ENCODE data around the gene SPC24.
"Not testable (repeated sequence)": the region's sequence is repeated elsewhere in the genome, so short reads cannot be mapped to it uniquely, and the experiment has no call there.

Gene SPC24

DNA sequence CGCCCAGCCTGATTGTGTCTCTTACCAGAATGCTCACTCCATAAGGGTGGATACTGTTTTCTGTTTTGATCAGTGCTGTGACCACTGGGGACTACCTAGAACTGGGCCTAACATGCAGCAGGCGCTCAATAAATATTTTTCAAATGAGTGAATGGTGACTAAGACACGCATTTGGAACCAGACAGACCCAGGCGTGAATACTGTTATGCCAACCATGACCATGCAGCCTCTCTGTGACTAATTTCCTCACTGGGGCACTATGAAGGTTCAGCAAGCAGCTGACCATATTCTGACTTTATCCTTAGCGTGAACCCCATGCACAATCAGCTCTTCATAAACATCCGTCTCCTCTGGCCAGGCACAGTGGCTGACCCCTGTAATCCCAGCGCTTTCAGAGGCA is 13.0 kb upstream of the SPC24 start:
- H3K27ac Mint-ChIP-seq (ENCODE audit: low read depth), result no peak overlapping the region
- no peak overlapping the region for H3K4me3 Mint-ChIP-seq
- no peaks in the 10 kb centered on the region for H3K4me1 Mint-ChIP-seq
- DNase-seq (ENCODE audit: low spot score in 2 of 2), result no peak
- no peaks in the 10 kb centered on the region for H3K9me3 Mint-ChIP-seq
- H3K36me3 Mint-ChIP-seq (ENCODE audit: insufficient read depth), result no peaks in the 10 kb centered on the region
- peaks cover 8% of the 10 kb centered on the region for H3K27me3 Mint-ChIP-seq
- ATAC-seq (replicated peaks; ENCODE audit: extremely low read depth, poor library complexity, severe bottlenecking), result no peak

DNA sequence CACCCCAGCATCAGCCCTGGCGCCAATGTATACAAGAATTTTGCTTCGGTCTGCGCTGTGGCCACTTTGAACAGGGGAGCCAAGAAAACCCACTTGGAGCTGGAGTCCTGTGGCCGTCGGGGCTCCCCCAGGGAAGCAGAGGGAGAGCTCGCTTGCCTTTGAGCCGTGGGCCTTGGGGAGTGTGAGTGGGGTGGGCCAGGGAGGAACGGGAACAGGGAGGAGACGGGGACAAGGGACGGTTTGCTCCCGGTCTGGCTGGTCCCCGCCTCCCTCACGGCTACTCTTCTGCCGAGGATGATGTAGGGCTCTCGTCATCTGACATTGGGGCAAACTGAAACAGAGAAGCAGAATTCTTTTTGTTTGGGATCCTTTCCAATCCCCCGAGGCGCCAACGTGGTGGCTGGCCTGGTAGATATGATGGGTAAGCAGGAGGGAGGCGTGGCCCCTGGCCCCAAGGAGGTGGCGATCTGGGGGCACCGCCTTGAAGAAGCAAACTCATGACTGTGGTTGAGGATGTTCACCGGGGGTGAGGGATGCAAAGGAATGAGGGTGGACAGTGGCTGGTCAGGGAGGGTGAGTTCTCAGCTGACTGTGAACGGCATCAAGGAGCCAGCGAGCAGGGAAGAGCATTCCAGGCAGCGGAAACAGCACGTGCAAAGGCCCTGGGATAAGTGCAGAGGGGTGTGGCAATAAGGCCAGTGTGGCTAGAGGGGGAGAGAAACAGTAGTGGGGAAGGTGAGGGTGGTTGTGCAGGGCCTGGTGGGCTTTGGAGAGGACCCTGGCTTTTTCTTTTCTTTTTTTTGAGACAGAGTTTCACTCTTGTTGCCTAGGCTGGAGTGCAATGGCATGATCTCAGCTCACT is 10.9 kb upstream of the SPC24 start:
- Mint-ChIP-seq H3K36me3 (ENCODE audit: insufficient read depth) (no peaks in the 10 kb centered on the region), H3K27ac (ENCODE audit: low read depth) (no peak overlapping the region), H3K9me3 (no peaks in the 10 kb centered on the region), H3K4me1 (no peaks in the 10 kb centered on the region), H3K27me3 (peaks cover 8% of the 10 kb centered on the region), H3K4me3 (no peak overlapping the region)
- no peak for DNase-seq (ENCODE audit: low spot score in 2 of 2)
- ATAC-seq (replicated peaks; ENCODE audit: extremely low read depth, poor library complexity, severe bottlenecking), result no peak

DNA sequence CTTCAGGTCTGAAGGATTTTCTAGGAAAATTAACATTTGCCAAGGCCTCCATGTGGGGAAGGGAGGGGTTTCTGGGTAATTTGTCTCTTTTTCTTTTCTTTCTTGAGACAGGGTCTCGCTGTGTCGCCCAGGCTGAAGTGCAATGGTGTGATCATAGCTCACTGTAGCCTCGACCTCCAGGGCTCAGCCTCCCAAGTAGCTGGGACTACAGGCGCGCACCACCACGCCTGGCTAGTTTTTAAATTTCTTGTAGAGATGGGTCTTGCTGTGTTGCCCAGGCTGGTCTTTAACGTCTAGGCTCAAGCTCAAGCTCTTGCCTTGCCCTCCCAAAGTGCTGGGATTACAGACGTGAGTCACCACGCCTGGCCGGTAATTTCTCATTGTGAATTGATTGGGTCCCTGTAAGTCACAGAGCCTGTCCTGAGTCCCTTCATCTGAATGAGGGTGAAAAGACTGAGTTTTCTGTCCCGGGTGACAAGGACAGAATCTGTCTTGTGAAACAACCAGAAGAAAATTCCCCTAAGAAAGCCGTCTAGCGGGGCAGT is 10.0 kb upstream of the SPC24 start:
- Mint-ChIP-seq H3K36me3 (ENCODE audit: insufficient read depth) (no peaks in the 10 kb centered on the region), H3K4me3 (no peak overlapping the region), H3K27ac (ENCODE audit: low read depth) (no peak overlapping the region), H3K9me3 (no peaks in the 10 kb centered on the region), H3K27me3 (peaks cover 8% of the 10 kb centered on the region), H3K4me1 (no peaks in the 10 kb centered on the region)
- ATAC-seq (replicated peaks; ENCODE audit: extremely low read depth, poor library complexity, severe bottlenecking), result no peak
- DNase-seq (ENCODE audit: low spot score in 2 of 2), result no peak

DNA sequence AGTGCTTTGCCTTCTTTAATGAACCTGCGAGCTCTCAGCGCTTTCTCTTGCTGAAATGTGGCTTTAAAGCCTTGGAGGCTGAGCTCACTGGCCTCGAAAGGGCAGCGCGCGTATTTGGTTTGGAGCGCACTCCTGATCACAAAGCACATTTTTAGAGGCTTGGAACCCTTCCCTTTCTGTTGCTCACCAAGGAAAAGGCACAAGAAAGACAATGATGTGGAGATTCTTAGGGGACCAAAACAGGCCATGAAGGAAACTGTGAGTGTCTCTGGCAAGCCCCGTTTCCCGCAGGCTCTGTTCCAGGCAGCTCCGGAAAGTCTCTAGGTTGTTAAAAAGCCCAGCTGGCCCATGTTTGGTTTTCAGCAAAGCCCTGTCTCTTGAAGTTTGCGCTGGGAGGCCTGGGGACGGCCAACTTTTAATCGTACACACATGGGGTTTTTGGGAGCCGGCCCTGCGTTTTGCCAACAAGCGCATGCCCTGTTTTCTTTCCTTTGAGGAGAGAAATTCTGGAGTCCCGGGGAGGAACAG is 9.4 kb upstream of the SPC24 start:
- H3K4me1 Mint-ChIP-seq, result no peaks in the 10 kb centered on the region
- H3K27ac Mint-ChIP-seq (ENCODE audit: low read depth), result no peak overlapping the region
- no peaks in the 10 kb centered on the region for H3K36me3 Mint-ChIP-seq (ENCODE audit: insufficient read depth)
- no peak for DNase-seq (ENCODE audit: low spot score in 2 of 2)
- H3K9me3 Mint-ChIP-seq, result no peaks in the 10 kb centered on the region
- no peak overlapping the region for H3K4me3 Mint-ChIP-seq
- H3K27me3 Mint-ChIP-seq, result peaks cover 8% of the 10 kb centered on the region
- ATAC-seq (replicated peaks; ENCODE audit: extremely low read depth, poor library complexity, severe bottlenecking), result no peak

DNA sequence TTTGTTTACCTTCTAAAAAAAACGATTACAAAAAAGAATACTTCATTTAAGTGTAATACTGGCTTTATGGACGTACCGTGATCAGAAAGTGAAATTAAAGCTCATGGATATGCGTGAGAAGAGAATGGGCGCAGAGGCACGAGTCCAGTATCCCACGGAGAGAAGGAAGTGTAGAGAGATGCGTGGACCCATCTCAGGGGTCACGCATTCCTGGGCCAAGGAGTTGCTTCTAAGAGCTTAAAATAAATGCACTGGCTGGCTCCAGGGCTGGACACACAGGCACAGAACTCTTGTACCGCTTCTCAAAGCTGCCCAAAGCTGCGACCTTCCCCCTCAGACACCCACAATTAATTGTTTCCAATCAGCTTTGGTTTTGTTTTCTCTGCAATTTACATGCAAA is 8.7 kb upstream of the SPC24 start:
- Mint-ChIP-seq H3K27ac (ENCODE audit: low read depth) (no peak overlapping the region), H3K27me3 (peaks cover 8% of the 10 kb centered on the region), H3K4me3 (no peak overlapping the region), H3K9me3 (no peaks in the 10 kb centered on the region), H3K4me1 (no peaks in the 10 kb centered on the region), H3K36me3 (ENCODE audit: insufficient read depth) (no peaks in the 10 kb centered on the region)
- ATAC-seq (replicated peaks; ENCODE audit: extremely low read depth, poor library complexity, severe bottlenecking) (no peak), DNase-seq (ENCODE audit: low spot score in 2 of 2) (no peak)

DNA sequence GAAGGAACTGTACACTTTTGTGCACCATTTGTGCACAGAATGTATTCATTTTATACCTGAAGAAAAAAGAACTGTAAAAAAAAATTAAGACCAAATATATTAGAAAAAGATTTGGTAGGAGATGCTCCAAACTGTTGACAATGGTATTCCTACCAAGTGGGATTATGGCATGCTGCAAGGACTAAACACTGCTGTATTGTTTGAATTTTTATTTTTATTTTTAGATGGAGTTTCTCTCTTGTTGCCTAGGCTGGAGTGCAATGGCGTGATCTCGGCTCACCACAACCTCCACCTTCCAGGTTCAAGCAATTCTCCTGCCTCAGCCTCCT is 4.8 kb upstream of the SPC24 start:
- not testable (repeated sequence) for H3K27me3 Mint-ChIP-seq; DNase-seq (ENCODE audit: low spot score in 2 of 2); H3K4me3 Mint-ChIP-seq; H3K4me1 Mint-ChIP-seq; H3K27ac Mint-ChIP-seq (ENCODE audit: low read depth); H3K9me3 Mint-ChIP-seq; H3K36me3 Mint-ChIP-seq (ENCODE audit: insufficient read depth); ATAC-seq (replicated peaks; ENCODE audit: extremely low read depth, poor library complexity, severe bottlenecking)

DNA sequence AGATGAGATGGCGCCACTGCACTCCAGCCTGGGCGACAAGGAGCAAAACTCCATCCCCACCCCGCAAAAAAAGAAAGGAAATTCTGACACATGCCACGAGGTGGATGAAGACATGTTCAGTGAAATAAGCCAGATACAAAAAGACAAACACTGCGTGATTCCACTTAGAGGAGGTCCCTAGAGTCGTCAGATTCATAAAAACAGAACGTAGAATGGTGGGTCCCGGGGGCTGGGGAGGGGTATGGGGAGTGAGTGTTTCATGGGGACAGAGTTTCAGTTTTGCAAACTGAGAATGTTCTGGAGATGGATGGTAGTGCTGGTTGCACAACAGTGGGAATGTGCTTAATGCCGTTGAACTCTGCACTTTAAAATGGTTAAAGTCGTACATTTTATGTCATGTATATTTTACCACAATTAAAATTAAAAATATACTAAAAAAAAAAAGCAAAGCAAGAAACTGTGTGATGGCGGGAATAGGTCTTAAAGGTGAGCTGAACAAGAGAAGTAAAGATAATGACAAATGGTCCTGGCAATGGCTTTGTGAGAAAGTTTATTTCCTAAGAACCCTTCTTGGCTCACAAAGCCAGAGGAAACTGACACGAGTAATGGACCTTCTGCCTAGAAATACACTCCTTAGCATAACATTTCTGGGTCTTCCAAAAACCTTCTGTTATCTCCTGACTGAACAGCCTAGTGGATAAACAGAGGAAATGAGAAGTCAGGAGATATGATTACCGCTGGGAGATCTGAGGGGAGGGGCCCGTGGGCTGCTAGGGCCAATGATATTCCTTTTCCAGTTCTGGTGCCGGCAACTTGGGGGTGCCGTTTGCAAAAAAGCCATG is 4.2 kb upstream of the SPC24 start:
- ATAC-seq (replicated peaks; ENCODE audit: extremely low read depth, poor library complexity, severe bottlenecking), result no peak
- Mint-ChIP-seq H3K4me1 (peaks cover 7% of the 10 kb centered on the region), H3K36me3 (ENCODE audit: insufficient read depth) (peaks cover 4% of the 10 kb centered on the region), H3K9me3 (no peaks in the 10 kb centered on the region), H3K4me3 (no peak overlapping the region), H3K27ac (ENCODE audit: low read depth) (no peak overlapping the region), H3K27me3 (no peaks in the 10 kb centered on the region)
- no peak for DNase-seq (ENCODE audit: low spot score in 2 of 2)

DNA sequence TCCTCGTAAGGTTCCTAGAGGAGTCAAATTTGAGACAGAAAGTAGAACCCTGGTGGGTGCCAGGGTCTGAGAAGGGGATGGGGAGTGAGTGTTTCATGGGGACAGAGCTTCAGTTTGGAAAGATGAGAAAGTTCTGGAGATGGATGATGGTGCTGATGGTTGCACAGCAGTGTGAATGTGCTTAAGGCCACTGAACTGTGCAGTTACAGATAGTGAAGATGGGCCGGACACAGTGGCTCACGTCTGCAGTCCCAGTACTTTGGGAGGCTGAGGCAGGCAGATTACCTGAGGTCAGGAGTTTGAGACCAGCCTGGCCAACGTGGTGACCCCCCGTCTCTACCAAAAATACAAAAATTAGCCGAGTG is 917 bp downstream of the SPC24 start:
- no peaks in the 10 kb centered on the region for H3K9me3 Mint-ChIP-seq
- DNase-seq (ENCODE audit: low spot score in 2 of 2) (no peak), ATAC-seq (replicated peaks; ENCODE audit: extremely low read depth, poor library complexity, severe bottlenecking) (no peak)
- H3K27me3 Mint-ChIP-seq, result no peaks in the 10 kb centered on the region
- peaks cover 5% of the 10 kb centered on the region for H3K36me3 Mint-ChIP-seq (ENCODE audit: insufficient read depth)
- peak overlapping the region; percentile 71 for H3K4me3 Mint-ChIP-seq
- peak overlapping the region; percentile 67 for H3K27ac Mint-ChIP-seq (ENCODE audit: low read depth)
- H3K4me1 Mint-ChIP-seq, result peaks cover 14% of the 10 kb centered on the region

DNA sequence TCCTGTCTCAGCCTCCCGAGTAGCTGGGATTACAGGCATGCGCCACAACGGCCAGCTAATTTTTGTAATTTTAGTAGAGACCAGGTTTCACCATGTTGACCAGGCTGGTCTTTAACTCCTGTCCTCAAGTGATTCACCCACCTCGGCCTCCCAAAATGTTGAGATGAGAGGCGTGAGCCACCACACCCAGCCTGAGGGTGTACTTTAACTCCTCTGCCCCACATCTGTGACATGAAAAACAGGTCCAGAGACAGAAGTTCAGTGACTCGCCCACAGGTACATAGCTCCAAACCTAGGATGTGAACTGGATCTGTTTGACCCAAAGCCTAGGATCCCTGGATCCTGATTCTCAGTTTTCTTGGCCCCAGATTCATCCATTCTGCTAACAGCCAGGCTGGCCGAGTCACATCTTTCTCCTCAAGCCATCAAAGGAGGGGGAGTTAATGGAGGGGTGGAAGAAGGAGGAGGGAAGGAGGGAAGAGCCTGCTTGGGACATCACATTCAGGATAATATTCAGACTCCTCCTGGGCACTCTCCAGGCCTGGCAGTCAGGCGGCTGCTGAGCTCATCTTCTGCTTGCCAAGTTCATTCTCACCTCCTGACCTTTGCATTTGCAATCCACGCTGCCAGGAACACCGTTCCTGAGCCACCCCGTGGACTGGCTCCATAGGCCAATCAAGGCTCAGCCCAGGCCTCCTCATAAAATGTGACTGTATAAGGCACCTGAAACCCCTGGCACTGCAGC is 3.1 kb downstream of the SPC24 start:
- H3K4me3 Mint-ChIP-seq, result no peak overlapping the region
- H3K9me3 Mint-ChIP-seq, result no peaks in the 10 kb centered on the region
- no peaks in the 10 kb centered on the region for H3K27me3 Mint-ChIP-seq
- no peak for ATAC-seq (replicated peaks; ENCODE audit: extremely low read depth, poor library complexity, severe bottlenecking)
- peaks cover 14% of the 10 kb centered on the region for H3K4me1 Mint-ChIP-seq
- H3K27ac Mint-ChIP-seq (ENCODE audit: low read depth), result no peak overlapping the region
- DNase-seq (ENCODE audit: low spot score in 2 of 2), result no peak
- peaks cover 8% of the 10 kb centered on the region for H3K36me3 Mint-ChIP-seq (ENCODE audit: insufficient read depth)

DNA sequence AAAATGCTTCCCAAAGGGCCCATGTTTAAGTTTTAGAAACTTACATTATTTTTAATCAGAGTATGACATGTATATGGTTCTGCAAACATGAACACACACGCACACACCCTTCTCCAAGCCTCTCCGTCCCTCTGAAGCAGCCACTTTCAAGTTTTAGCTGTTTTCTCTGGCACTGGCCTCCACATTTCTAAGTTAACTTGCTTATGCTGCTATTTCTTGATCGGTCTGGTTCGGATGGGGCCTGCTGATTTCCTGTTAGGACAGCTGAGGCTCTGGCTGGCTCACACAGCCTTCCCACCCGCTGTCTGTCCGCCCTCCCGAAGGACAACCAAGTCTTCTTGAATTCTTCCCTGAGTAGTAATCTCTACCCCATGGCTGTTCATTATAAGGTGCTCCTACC is 4.4 kb downstream of the SPC24 start:
- Mint-ChIP-seq H3K9me3 (no peaks in the 10 kb centered on the region), H3K27me3 (no peaks in the 10 kb centered on the region), H3K4me1 (peaks cover 14% of the 10 kb centered on the region), H3K36me3 (ENCODE audit: insufficient read depth) (peaks cover 8% of the 10 kb centered on the region), H3K27ac (ENCODE audit: low read depth) (no peak overlapping the region), H3K4me3 (no peak overlapping the region)
- ATAC-seq (replicated peaks; ENCODE audit: extremely low read depth, poor library complexity, severe bottlenecking), result no peak
- no peak for DNase-seq (ENCODE audit: low spot score in 2 of 2)

DNA sequence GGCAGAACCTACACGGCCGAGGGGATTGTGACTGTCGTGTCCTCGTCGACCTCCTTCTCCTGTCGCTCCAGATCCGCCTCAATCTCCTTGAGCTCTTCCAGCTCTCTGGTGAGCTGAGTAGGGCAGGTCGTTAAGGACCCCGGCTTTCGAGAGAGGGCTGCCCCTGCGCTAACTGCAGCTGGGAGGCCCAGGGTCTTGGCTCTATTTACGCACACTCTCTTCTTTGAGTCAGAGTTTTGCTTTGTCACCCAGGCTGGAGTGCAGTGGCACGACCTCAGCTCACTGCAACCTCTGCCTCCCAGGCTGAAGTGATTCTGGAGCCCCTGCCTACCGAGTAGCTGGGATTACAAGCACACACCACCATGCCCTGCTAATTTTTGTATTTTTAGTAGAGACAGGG is 7.6 kb downstream of the SPC24 start:
- Mint-ChIP-seq H3K27ac (ENCODE audit: low read depth) (no peak overlapping the region), H3K4me3 (no peak overlapping the region), H3K27me3 (no peaks in the 10 kb centered on the region), H3K4me1 (no peaks in the 10 kb centered on the region), H3K9me3 (no peaks in the 10 kb centered on the region), H3K36me3 (ENCODE audit: insufficient read depth) (peaks cover 3% of the 10 kb centered on the region)
- ATAC-seq (replicated peaks; ENCODE audit: extremely low read depth, poor library complexity, severe bottlenecking) (no peak), DNase-seq (ENCODE audit: low spot score in 2 of 2) (no peak)

DNA sequence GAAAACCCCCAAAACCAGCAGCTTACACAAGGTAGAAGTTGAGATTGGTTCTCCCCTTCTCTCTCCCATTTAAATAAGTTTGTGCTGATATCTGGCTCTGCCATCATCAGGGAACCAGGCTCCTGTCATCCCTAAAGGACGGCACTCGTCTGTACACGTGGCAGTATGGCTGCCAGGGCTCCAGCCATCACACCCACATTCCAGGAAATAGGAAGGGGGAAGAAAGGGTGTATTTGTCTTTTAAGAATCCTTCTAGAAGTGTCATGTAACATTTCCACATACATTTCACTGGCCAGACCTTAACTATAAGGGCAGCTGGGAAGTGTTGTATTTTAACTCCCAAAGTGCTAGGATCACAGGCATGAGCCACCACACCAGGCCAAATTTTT is 10.1 kb downstream of the SPC24 start:
- H3K4me3 Mint-ChIP-seq, result no peak overlapping the region

More for the DNA sequence above, 10.1 kb downstream of the SPC24 start:
- ATAC-seq (replicated peaks; ENCODE audit: extremely low read depth, poor library complexity, severe bottlenecking) (no peak), DNase-seq (ENCODE audit: low spot score in 2 of 2) (no peak)
- Mint-ChIP-seq H3K27ac (ENCODE audit: low read depth) (no peak overlapping the region), H3K36me3 (ENCODE audit: insufficient read depth) (peaks cover 3% of the 10 kb centered on the region), H3K27me3 (no peaks in the 10 kb centered on the region), H3K4me1 (no peaks in the 10 kb centered on the region), H3K9me3 (no peaks in the 10 kb centered on the region)
